PC-3 (cell line): ENCODE results near the gene ELOVL2.

Source experiments
- CTCF ChIP-seq: fragments of 300-600 bp; sonication (generic); conservative IDR thresholded peaks from 2 replicates; pipeline ENCODE4 v1.5.1; 2017; ENCODE audit warnings: antibody characterized with exemption, low read depth, mild to moderate bottlenecking, low read length
- EZH2 ChIP-seq: fragments of 300-600 bp; sonication (generic); IDR thresholded peaks from one replicate; pipeline ENCODE4 v1.6.1; 2017; ENCODE audit warnings: antibody characterized with exemption, mild to moderate bottlenecking, low read length; ENCODE audit not compliant: unreplicated experiment
- EZH2phosphoT487 ChIP-seq: fragments of 300-600 bp; sonication (generic); IDR thresholded peaks from 2 replicates; pipeline ENCODE4 v1.6.1; 2018; ENCODE audit warnings: mild to moderate bottlenecking, antibody characterized with exemption, low read length, borderline replicate concordance

GRCh38 chr6:11083491-11083890, 39.4 kb upstream of the ELOVL2 start:
- TF ChIP-seq CTCF: no peak
- TF ChIP-seq EZH2phosphoT487: no peak
- TF ChIP-seq EZH2: no peak
